Upper lobe of right lung (tissue), 1 donor: ENCODE measurements around the gene SCTR. TPM values are rescaled to one million over a fixed set of nuclear protein-coding genes. Genes with fewer than 3 reads are reported as not detected.

Source experiments
- ATAC-seq: fragments of 200-7000 bp; cut with Tn5 transposase; one replicate; pipeline ENCODE4 v1.9.1; 2020; ENCODE audit warnings: mild to moderate bottlenecking, moderate library complexity
- DNase-seq: peaks from one replicate; pipeline ENCODE4 v3.0.0-alpha.2; 2020
- H3K27ac ChIP-seq: fragments of 200-600 bp; one replicate; pipeline ENCODE4 v1.8.0; 2022
- H3K27me3 ChIP-seq: fragments of 200-600 bp; one replicate; pipeline ENCODE4 v1.8.0; 2022; ENCODE audit warnings: mild to moderate bottlenecking
- H3K36me3 ChIP-seq: fragments of 200-600 bp; one replicate; pipeline ENCODE4 v1.8.0; 2022
- H3K4me1 ChIP-seq: fragments of 200-600 bp; one replicate; pipeline ENCODE4 v1.8.0; 2022
- H3K4me3 ChIP-seq: fragments of 200-600 bp; one replicate; pipeline ENCODE4 v1.8.0; 2022; ENCODE audit warnings: mild to moderate bottlenecking
- H3K9me3 ChIP-seq: fragments of 200-600 bp; one replicate; pipeline ENCODE4 v1.8.0; 2022
- CTCF ChIP-seq: fragments of 200-600 bp; IDR thresholded peaks from one replicate; pipeline ENCODE4 v1.8.0; 2022; ENCODE audit warnings: antibody characterized with exemption
- intact Hi-C: fragments of 100-400 bp; cut with DNase I; formaldehyde crosslinking; loops from one replicate; pipeline ENCODE4 v1.11.0; 2022
- total RNA-seq: library from RNA; stranded (reverse); fragmentation: NEBNext Ultra II Directional; extraction: Animal tissue kit (Norgen Biotek cat#: 25700); gene quantifications from one replicate; pipeline ENCODE4 v1.2.1, GENCODE V29; 2021
- donor health status: DM: no; HTN: yes; CAD: no; lungs with severe emphysema.

Gene SCTR
- total RNA-seq, 1 donor from 2014 or later = 21.0 TPM

- H3K27me3 ChIP-seq = no peaks in the 10 kb centered on the region
- no peak overlapping the region for H3K4me3 ChIP-seq
- H3K4me1 ChIP-seq = no peaks in the 10 kb centered on the region
- intact Hi-C loops = no loop called here
- H3K36me3 ChIP-seq = no peaks in the 10 kb centered on the region
- no peak for ATAC-seq
- no peaks in the 10 kb centered on the region for H3K9me3 ChIP-seq
- H3K27ac ChIP-seq = no peak overlapping the region
- no peak for DNase-seq
- no peak for TF ChIP-seq CTCF
Measured at GRCh38 chr2:119508756-119509155, 15.5 kb downstream of the SCTR start.

GRCh38 chr2:119496682-119497081 is 27.6 kb downstream of the SCTR start:
- Histone ChIP-seq H3K27ac (no peak overlapping the region), H3K27me3 (no peaks in the 10 kb centered on the region), H3K4me3 (no peak overlapping the region), H3K4me1 (peaks cover 4% of the 10 kb centered on the region), H3K36me3 (no peaks in the 10 kb centered on the region), H3K9me3 (peaks cover 18% of the 10 kb centered on the region)
- ATAC-seq (no peak), DNase-seq (no peak)
- TF ChIP-seq CTCF = no peak
- intact Hi-C loops = no loop called here

- no peak for DNase-seq
- peak; percentile 10 for TF ChIP-seq CTCF
- intact Hi-C loops = no loop called here
- Histone ChIP-seq H3K9me3 (peaks cover 18% of the 10 kb centered on the region), H3K27me3 (no peaks in the 10 kb centered on the region), H3K27ac (no peak overlapping the region), H3K4me1 (peaks cover 7% of the 10 kb centered on the region), H3K36me3 (no peaks in the 10 kb centered on the region), H3K4me3 (no peak overlapping the region)
- ATAC-seq = peak; percentile 73
Measured at GRCh38 chr2:119495948-119496347, 28.3 kb downstream of the SCTR start.

DNA sequence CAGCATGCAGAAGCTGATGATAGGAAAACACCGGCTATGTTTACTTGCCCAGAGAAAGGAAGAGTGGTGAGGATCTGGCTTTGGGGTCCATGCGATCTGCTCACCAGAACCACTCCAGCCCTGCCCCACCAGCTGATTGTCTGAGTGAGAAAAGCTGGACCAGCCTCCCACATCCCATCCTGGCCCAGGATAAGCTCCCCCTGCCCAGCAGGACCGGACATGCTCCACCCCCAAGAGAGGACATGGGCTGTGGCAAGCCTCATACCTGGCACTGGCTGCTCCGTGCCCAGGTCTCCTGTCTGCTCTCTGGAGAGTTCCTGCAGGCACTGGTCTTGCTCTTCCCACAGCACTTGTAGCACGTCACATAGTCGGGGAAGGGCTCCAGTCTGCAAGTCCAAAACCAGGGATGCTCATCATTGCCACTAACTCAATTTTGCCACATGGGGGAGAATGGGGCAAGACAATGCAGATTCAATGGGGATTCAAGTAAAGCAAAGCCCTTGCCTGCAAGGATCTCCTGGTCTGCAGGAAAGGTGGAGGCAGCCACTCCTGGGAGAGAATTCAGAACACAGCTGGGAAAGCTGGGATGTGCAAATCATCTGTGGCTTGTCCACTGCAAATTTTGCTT is 30.0 kb downstream of the SCTR start:
- Histone ChIP-seq H3K4me3 (no peak overlapping the region), H3K27me3 (no peaks in the 10 kb centered on the region), H3K4me1 (peaks cover 12% of the 10 kb centered on the region), H3K27ac (no peak overlapping the region), H3K9me3 (peaks cover 5% of the 10 kb centered on the region), H3K36me3 (no peaks in the 10 kb centered on the region)
- ATAC-seq (peak; percentile 22), DNase-seq (no peak)
- TF ChIP-seq CTCF = no peak
- intact Hi-C loops = no loop called here

- Histone ChIP-seq H3K36me3 (no peaks in the 10 kb centered on the region), H3K27ac (peak overlapping the region; percentile 66), H3K4me1 (peaks cover 31% of the 10 kb centered on the region), H3K9me3 (no peaks in the 10 kb centered on the region), H3K27me3 (no peaks in the 10 kb centered on the region), H3K4me3 (no peak overlapping the region)
- DNase-seq = no peak
- intact Hi-C loops = no loop called here
- no peak for TF ChIP-seq CTCF
- peak; percentile 63 for ATAC-seq
Measured at GRCh38 chr2:119491776-119492525, 32.3 kb downstream of the SCTR start.
